Fibroblast of lung (primary cell): ENCODE data around the gene SIX3. TPM values are rescaled to one million over a fixed set of nuclear protein-coding genes. Genes with fewer than 3 reads are reported as not detected.

Experiments
- DNase-seq, 2 donors: peaks; one replicate each; pipeline versions ENCODE4 v3.0.0 to v3.0.0-alpha.2; 2010; ENCODE audit warnings: low read depth in 2 of 2
- H2AFZ ChIP-seq: 2 replicates; pipeline ENCODE4 v1.5.1; 2012; ENCODE audit warnings: low read length, control low read depth, inconsistent platforms
- H3K27ac ChIP-seq: 2 replicates; pipeline ENCODE4 v1.5.1; 2011; ENCODE audit warnings: low read length, control low read depth; ENCODE audit not compliant: insufficient read depth
- H3K27me3 ChIP-seq: 2 replicates; pipeline ENCODE4 v1.5.1; 2011; ENCODE audit warnings: mild to moderate bottlenecking, low read length; ENCODE audit not compliant: control insufficient read depth, insufficient read depth
- H3K36me3 ChIP-seq: 2 replicates; pipeline ENCODE4 v1.5.1; 2011; ENCODE audit warnings: low read length; ENCODE audit not compliant: control insufficient read depth, insufficient read depth
- H3K4me1 ChIP-seq: 2 replicates; pipeline ENCODE4 v1.5.1; 2011; ENCODE audit warnings: low read length; ENCODE audit not compliant: control insufficient read depth, insufficient read depth; ENCODE audit errors: extremely low read depth
- H3K4me2 ChIP-seq: 2 replicates; pipeline ENCODE4 v1.5.1; 2011; ENCODE audit warnings: low read length, control low read depth; ENCODE audit not compliant: insufficient read depth; ENCODE audit errors: extremely low read depth
- H3K4me3 ChIP-seq, 4 experiments: fragments of 200-600 bp in 1 of 4; sonication (generic) in 1 of 4; replicated peaks in 1 of 4; 2 replicates each; pipeline ENCODE4 v1.5.1; 2011 to 2016; ENCODE audit warnings: low read length in 4 of 4, low read depth in 3 of 4, mild to moderate bottlenecking in 3 of 4, control low read depth in 2 of 4, inconsistent platforms in 1 of 4, mixed read lengths in 1 of 4; ENCODE audit not compliant: insufficient read depth in 1 of 4; ENCODE audit errors: control extremely low read depth in 1 of 4
- H3K79me2 ChIP-seq: 2 replicates; pipeline ENCODE4 v1.5.1; 2012; ENCODE audit warnings: mild to moderate bottlenecking, low read length, inconsistent platforms; ENCODE audit not compliant: control insufficient read depth, insufficient read depth
- H3K9ac ChIP-seq: 2 replicates; pipeline ENCODE4 v1.5.1; 2011; ENCODE audit warnings: mild to moderate bottlenecking, low read length, control low read depth; ENCODE audit not compliant: insufficient read depth
- H3K9me3 ChIP-seq: 2 replicates; pipeline ENCODE4 v1.5.1; 2012; ENCODE audit warnings: low read depth, low read length; ENCODE audit not compliant: control insufficient read depth, insufficient read depth
- H4K20me1 ChIP-seq: 2 replicates; pipeline ENCODE4 v1.5.1; 2011; ENCODE audit warnings: low read length; ENCODE audit not compliant: control insufficient read depth, insufficient read depth; ENCODE audit errors: extremely low read depth
- CTCF ChIP-seq, 2 donors: IDR thresholded peaks in 1 of 2; conservative IDR thresholded peaks in 1 of 2; 1 replicate in 1 of 2; 2 replicates in 1 of 2; pipeline ENCODE4 v1.5.1; 2011 to 2012; ENCODE audit warnings: low read length in 2 of 2, control low read depth in 1 of 2, inconsistent platforms in 1 of 2, low read depth in 1 of 2, mild to moderate bottlenecking in 1 of 2
- EZH2 ChIP-seq: IDR thresholded peaks from 2 replicates; pipeline ENCODE4 v1.5.1; 2012; ENCODE audit warnings: low read length, control low read depth, mild to moderate bottlenecking; ENCODE audit errors: missing control alignments
- polyA plus RNA-seq, 2 donors: library from polyadenylated mRNA; depleted of rRNA in 1 of 2; stranded (reverse) in 1 of 2; unstranded in 1 of 2; fragments of >200 nt; gene quantifications; 2 replicates each; pipeline ENCODE4 v1.2.1, GENCODE V29; 2011 to 2012; ENCODE audit warnings: missing spikeins in 1 of 2
- total RNA-seq: library from RNA; depleted of rRNA; stranded (reverse); fragments of >200 nt; gene quantifications from 2 replicates; pipeline ENCODE4 v1.2.1, GENCODE V29; 2014

The SIX3 gene
- total and polyA plus RNA-seq, 2 donors (not counting 1 experiment from before 2014, with no cell fraction given) = not detected

GRCh38 chr2:44956843-44957242 lies 15.3 kb downstream of the SIX3 start:
- H3K27ac ChIP-seq = no peak overlapping the region
- no peak overlapping the region for H3K4me3 ChIP-seq
- no peaks in the 10 kb centered on the region for H3K36me3 ChIP-seq
- TF ChIP-seq CTCF (conservative IDR thresholded peaks at IDR 0.05 in 1 of 2, IDR thresholded peaks at IDR 0.05 in 1 of 2; ENCODE audit: low read depth in 1 of 2, low read length in 2 of 2) = no peak
- TF ChIP-seq EZH2 = no peak
- no peak overlapping the region for H2AFZ ChIP-seq
- H3K79me2 ChIP-seq = no peaks in the 10 kb centered on the region
- no peaks in the 10 kb centered on the region for H4K20me1 ChIP-seq
- peak overlapping the region; percentile 63 for H3K4me2 ChIP-seq
- H3K9me3 ChIP-seq = no peaks in the 10 kb centered on the region
- H3K4me1 ChIP-seq = peaks cover 18% of the 10 kb centered on the region
- peaks cover 30% of the 10 kb centered on the region for H3K27me3 ChIP-seq
- no peak overlapping the region for H3K9ac ChIP-seq
- DNase-seq = peak in 1 of 2 donors; percentile 55

GRCh38 chr2:44957656-44958327 lies 16.3 kb downstream of the SIX3 start:
- Histone ChIP-seq H3K9me3 (no peaks in the 10 kb centered on the region), H3K9ac (no peak overlapping the region), H3K36me3 (no peaks in the 10 kb centered on the region), H3K4me1 (peaks cover 18% of the 10 kb centered on the region), H3K4me3 (no peak overlapping the region), H3K27ac (no peak overlapping the region), H3K79me2 (no peaks in the 10 kb centered on the region), H2AFZ (no peak overlapping the region), H3K27me3 (peaks cover 26% of the 10 kb centered on the region), H4K20me1 (no peaks in the 10 kb centered on the region), H3K4me2 (no peak overlapping the region)
- no peak for TF ChIP-seq EZH2
- TF ChIP-seq CTCF (conservative IDR thresholded peaks at IDR 0.05 in 1 of 2, IDR thresholded peaks at IDR 0.05 in 1 of 2; ENCODE audit: low read depth in 1 of 2, low read length in 2 of 2) = no peak
- DNase-seq = peak in 1 of 2 donors; percentile 51

GRCh38 chr2:44959855-44960254 lies 18.4 kb downstream of the SIX3 start:
- Histone ChIP-seq H3K4me2 (peak overlapping the region; percentile 18), H2AFZ (no peak overlapping the region)

More at GRCh38 chr2:44959855-44960254, 18.4 kb downstream of the SIX3 start:
- Histone ChIP-seq H3K27me3 (peaks cover 6% of the 10 kb centered on the region), H3K79me2 (no peaks in the 10 kb centered on the region), H3K9me3 (no peaks in the 10 kb centered on the region), H3K4me3 (no peak overlapping the region), H3K9ac (no peak overlapping the region), H3K4me1 (peaks cover 14% of the 10 kb centered on the region), H4K20me1 (no peaks in the 10 kb centered on the region), H3K36me3 (no peaks in the 10 kb centered on the region), H3K27ac (peak overlapping the region; percentile 5)
- DNase-seq = no peak
- no peak for TF ChIP-seq EZH2
- TF ChIP-seq CTCF (conservative IDR thresholded peaks at IDR 0.05 in 1 of 2, IDR thresholded peaks at IDR 0.05 in 1 of 2; ENCODE audit: low read depth in 1 of 2, low read length in 2 of 2) = no peak
